GM12892 (cell line): ENCODE results near the gene ABCA8.

Experiments used
- POLR2A ChIP-seq: IDR thresholded peaks from 2 replicates; pipeline ENCODE4 v1.6.1; 2011; ENCODE audit warnings: low read depth, low read length, control low read depth
- POLR2AphosphoS5 ChIP-seq: IDR thresholded peaks from 2 replicates; pipeline ENCODE4 v1.6.1; 2011; ENCODE audit warnings: low read depth, low read length, control low read depth
- TAF1 ChIP-seq: IDR thresholded peaks from 2 replicates; pipeline ENCODE4 v1.6.1; 2011; ENCODE audit warnings: low read depth, mild to moderate bottlenecking, control low read depth, low read length, borderline replicate concordance

DNA sequence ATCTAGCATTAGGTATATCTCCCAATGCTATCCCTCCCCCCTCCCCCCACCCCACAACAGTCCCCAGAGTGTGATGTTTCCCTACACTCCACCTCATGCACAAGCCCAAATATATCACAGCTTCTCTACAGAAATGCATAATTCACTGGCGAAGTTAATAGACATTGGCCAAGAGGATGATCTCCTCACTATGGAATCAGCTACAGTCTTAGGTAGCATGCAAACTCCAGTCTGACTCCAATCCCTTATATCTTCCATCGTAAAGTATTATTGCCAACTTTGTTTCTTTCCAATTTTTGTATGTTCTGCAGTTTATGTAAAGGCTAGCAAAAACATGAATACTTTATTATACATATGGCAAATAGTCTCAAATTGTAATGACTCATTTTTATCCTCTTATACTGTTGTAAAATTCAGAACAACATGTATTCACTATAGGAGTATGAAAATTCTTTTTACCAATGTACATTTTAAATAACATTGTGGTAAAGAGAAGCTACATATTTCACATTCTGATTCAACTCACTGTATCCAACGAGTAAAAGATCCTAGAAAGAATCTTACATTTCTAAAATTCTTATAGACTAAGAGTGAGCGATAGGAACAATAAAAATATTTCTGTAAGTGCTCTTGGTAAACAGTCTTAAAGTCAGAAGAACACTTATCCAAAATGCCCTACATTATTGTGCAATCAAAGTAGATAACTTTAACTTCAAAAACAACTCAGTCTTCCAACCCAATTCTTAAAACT is 871 bp downstream of the ABCA8 start:
- TF ChIP-seq POLR2AphosphoS5 = no peak
- no peak for TF ChIP-seq TAF1
- no peak for TF ChIP-seq POLR2A
